ENCODE data around the gene PILRA.
"Not testable (repeated sequence)": the region's sequence is repeated elsewhere in the genome, so short reads cannot be mapped to it uniquely, and the experiment has no call there.

Gene PILRA

GRCh38 chr7:100443096-100443840, 70.0 kb downstream of the PILRA start:
- Mint-ChIP-seq H3K4me3 (no peak overlapping the region), H3K27ac (no peak overlapping the region), H3K9me3 (no peaks in the 10 kb centered on the region), H3K27me3 (no peaks in the 10 kb centered on the region), H3K36me3 (no peaks in the 10 kb centered on the region), H3K4me1 (peaks cover 12% of the 10 kb centered on the region)

- H3K4me3 Mint-ChIP-seq = no peak overlapping the region
Observed at GRCh38 chr7:100444311-100445278, 71.3 kb downstream of the PILRA start.

GRCh38 chr7:100446040-100446439, 72.8 kb downstream of the PILRA start:
- H3K36me3 Mint-ChIP-seq = no peaks in the 10 kb centered on the region
- H3K4me1 Mint-ChIP-seq = peaks cover 16% of the 10 kb centered on the region
- H3K9me3 Mint-ChIP-seq = no peaks in the 10 kb centered on the region
- H3K4me3 Mint-ChIP-seq = no peak overlapping the region
- no peaks in the 10 kb centered on the region for H3K27me3 Mint-ChIP-seq
- no peak overlapping the region for H3K27ac Mint-ChIP-seq

More at GRCh38 chr7:100444311-100445278, 71.3 kb downstream of the PILRA start:
- Mint-ChIP-seq H3K4me1 (peaks cover 12% of the 10 kb centered on the region), H3K9me3 (no peaks in the 10 kb centered on the region), H3K36me3 (no peaks in the 10 kb centered on the region), H3K27ac (no peak overlapping the region), H3K27me3 (no peaks in the 10 kb centered on the region)

- Mint-ChIP-seq H3K27ac (peak overlapping the region; percentile 30), H3K4me1 (peaks cover 16% of the 10 kb centered on the region)
- not testable (repeated sequence) for H3K36me3 Mint-ChIP-seq, H3K4me3 Mint-ChIP-seq, H3K9me3 Mint-ChIP-seq, H3K27me3 Mint-ChIP-seq
Observed at GRCh38 chr7:100447363-100447762, 74.1 kb downstream of the PILRA start.

- Mint-ChIP-seq H3K9me3 (no peaks in the 10 kb centered on the region), H3K4me1 (peaks cover 15% of the 10 kb centered on the region), H3K27me3 (no peaks in the 10 kb centered on the region), H3K27ac (no peak overlapping the region), H3K4me3 (no peak overlapping the region), H3K36me3 (no peaks in the 10 kb centered on the region)
Observed at GRCh38 chr7:100449190-100449795, 76.0 kb downstream of the PILRA start.
